ENCODE results near the gene LSM4.
"Not testable (repeated sequence)": the region's sequence is repeated elsewhere in the genome, so short reads cannot be mapped to it uniquely, and the experiment has no call there.

Gene LSM4

DNA sequence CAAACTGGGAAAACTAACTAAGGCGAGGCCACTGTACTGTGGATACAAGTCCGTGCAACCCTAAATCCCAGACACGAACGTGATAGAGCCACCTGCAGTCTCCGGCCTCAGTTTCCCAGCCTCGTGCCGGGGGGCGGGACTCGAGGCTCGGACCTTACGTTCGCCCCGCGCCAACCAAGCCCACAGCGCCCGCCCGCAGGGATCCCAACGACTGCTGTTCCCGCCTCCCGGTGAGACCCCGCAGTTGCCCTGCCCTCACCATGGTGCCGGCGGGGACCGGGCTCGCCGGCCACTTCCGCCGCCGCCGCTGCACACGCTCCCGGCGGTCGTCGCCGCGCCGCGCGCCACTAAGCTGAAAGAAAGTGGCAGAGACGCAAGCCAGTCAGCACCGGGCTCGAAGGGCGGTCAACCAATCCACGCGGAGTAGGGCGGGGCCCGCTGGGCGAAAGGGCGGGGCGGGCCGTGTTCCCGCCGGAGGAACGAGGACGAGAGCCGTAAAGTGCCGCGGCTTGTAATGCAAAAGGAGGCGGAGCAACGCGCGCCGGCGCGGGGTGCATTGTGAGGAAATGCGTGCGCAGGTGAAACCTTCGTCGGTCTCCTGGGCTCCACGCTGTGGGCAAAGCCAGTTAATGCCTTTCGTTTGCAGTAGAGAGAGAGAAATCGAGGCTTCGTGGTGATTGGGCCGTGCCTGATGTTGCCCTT is at the start of gene LSM4:
Gene LSM4, minus strand, starts transcription at position 318 of the 702 bp plus-strand sequence. Its CDS starts 56 bp downstream, at position 262.
- peak; percentile 95 to 96 for DNase-seq

DNA sequence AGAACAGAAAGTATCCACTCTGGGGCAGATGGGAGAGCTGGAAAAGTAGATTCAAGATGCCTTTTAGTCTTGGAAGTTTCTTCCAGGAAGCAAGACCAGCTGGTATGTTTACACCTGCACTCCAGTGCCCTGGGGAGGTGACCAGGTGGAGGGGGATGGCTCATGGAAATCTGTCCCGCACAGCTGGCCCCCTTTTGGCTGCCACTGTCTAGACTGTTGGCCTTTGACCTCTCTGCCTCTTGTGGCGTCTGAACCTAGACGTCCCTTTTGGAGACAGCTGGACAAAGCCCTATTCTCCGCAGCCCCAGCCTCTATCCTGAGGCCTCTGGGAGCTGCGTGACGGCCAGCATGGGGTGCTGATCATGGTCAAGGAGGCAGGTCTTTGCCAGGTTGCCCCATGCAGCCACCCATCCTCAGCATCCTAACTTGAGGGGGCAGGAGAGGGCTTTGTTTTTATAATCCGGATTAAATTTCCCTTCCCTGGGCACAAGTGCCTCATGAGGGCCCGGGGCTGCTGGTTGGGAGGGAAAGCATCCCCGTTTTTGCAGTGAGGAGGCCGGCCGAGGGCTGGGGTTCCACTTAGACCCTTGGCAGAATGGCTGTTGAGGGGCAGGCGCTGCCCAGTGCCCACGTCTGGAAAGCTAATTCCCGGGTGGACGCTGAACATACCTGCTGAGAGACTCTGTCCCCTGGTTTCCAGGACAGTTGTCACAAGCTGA is 45.8 kb upstream of the LSM4 start:
- DNase-seq: no peak

DNA sequence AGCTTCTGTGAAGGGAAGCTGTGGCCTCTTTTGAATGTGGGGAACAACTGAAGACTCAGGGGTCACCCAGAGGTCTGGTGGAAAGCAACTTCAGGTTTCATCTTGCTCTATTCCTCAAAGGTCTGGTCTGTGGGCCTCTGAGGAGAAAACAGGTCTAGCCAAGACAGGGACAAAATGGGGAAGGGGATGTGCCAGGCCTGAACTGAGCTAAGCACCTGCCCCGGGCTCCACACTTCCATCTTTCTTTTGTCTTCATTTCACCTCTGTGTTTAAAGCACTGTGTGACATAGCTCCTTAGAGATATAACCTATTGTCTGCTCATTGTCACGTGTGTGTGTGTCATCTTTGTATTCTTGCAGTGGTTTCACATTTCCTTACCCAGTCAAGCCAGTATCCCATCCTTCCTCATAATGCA is 43.2 kb upstream of the LSM4 start:
- DNase-seq: no peak

DNA sequence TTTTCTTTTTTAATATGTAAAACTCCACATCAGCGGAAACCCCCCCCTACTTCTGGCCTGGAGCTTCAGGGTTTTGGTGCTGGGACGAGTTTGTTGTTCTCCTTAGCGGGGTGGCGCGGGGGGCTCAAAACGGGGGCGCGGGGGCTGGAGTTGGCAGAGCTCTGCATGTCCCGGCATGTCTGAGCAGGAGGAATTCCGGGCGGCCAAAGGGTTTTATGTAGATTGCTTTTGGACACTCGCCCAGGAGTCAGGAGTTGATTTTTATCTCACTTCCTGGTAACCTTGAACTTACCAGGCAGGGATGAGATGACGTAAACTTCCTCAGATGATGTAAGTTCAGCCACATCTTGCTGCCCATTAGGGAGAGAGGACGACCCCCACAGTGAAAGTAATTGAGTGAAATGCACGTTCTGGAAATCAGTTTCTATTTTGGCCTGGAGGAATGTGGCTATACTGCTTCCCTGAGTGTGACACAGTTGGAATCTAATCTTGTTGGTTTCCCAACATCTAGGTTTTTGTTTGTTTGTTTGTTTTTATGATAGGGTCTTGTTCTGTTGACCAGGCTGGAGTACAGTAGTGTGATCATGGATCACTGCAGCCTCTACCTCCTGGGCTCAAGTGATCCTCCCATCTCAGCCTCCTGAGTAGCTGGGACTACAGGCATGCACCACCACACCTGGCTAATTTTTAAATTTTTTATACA is 42.1 kb upstream of the LSM4 start:
- no peak for DNase-seq

DNA sequence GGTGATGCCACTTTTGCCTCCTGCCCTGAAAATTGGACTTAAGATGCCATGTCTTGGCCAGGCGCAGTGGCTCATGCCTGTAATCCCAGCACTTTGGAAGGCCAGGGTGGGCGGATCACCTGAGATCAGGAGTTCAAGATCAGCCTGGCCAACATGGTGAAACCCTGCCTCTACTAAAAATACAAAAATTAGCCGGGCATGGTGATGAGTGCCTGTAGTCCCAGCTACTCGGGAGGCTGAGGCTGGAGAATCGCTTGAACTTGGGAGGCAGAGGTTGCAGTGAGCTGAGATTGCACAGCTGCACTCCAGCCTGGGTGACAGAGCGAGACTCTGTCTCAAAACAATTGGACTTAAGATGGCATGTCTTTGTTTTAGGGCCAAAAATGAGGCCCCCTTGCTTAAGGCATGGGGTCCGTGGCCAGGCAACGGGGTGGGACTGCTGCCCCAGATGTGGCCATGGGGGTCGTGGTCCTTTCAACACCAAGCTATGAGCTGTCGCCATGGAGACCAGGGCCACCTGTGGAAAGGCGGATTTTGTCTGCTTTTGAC is 41.5 kb upstream of the LSM4 start:
- DNase-seq: not testable (repeated sequence)

- DNase-seq: no peak
Measured at GRCh38 chr19:18363787-18364186, 40.9 kb upstream of the LSM4 start.

DNA sequence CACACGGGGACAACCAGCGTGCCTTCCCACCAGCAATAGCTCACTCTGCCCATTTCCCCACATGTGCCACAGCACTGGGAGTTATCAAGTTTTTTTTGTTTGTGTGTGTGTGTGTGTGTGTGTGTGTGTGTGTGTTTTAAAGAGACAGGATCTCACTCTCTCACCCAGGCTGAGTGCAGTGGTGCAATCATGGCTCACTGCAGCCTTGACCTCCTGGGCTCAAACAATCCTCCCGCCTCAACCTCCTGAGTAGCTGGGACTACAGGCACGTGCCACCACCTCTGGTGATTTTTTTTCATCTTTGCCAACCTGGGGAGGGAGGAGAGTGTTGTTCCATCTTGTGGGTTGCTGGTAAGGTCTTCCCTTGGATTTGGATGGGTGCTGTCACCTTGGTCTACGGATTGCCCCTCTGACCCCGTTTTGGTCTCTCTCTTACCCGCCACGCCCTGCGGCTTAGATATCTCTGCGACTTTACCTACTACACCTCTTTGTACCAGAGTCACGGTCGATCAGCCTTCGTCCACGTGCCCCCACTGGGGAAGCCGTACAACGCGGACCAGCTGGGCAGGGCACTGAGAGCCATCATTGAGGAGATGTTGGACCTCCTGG is 40.2 kb upstream of the LSM4 start:
- DNase-seq: no peak

DNA sequence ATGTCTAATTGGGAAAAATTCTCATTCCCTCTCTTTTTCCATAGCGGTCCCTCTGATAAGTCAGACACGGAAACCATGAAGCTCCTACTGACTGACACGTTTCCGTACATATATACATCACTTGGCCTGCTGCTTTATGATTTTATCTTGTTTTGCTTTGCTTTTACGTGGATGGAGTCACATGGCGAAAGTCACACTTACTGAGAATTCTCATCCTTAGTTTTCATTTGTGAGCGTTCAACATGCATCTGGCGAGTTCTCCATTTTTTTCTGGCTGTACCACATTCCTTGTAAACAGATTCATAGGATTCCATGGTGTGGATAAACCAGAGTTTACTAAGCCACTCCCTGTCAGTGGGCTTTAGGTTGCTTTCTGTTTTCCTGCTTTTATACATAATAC is 38.8 kb upstream of the LSM4 start:
- DNase-seq: no peak

DNA sequence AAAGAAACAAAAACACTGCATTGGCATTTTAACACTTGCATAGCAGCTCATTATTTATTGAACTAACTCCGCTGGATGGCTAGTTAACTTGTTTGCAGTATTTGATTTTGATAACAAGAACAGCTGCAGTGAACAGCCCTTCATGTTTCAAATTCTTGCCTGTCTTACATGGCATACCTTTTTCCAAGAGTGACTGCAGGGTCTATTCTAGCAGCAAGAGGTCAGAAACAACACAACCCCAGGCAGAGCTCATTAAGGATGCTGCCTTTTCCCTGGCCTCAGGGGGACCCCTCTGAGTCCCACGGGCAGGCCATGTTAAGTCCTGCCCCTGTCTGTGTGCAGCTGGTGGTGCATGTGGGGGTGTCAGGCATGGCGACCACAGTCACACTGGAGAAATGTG is 34.2 kb upstream of the LSM4 start:
- no peak for DNase-seq

DNA sequence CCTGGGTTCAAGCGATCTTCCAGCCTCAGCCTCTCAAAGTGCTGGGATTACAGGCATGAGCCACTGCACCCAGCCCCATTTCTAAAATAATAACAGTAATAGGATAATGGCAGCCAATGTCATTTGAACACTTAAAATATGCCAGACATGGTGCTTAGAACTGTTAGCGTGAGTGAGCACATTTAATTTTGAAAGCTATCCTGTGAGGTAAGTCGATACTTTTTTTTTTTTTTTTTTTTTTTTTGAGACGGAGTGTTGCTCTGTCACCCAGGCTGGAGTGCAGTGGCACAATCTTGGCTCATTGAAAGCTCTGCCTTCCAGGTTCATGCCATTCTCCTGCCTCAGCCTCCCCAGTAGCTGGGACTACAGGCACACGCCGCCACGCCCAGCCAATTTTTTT is 31.9 kb upstream of the LSM4 start:
- DNase-seq: not testable (repeated sequence)

DNA sequence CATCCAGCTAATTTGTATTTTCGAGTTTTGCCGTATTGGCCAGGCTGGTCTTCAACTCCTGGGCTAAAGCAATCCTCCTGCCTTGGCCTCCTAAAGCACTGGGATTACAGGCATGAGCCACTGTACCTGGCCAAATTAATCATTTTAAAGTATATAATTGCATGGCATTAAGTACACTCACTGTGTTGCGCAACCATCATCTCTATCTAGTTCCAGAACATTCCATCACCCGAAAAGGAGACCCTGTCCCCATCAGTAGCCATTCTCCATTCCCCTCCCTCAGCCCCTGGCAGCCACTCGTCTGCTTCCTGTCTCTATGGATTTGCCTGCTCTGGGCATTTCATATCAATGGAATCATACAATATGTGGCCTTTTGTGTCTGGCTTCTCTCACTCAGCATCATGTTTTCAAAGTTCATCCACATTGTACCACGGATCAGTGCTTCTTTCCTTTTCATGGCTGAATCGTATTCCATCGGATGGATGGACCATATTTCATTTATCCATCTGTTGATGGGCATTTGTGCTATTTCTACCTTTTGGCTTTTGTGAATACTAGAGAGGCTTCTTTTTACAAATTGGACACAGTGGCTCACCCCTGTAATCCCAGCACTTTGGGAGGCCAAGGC is 30.6 kb upstream of the LSM4 start:
- no peak for DNase-seq

- DNase-seq: no peak
Measured at GRCh38 chr19:18351544-18351943, 28.7 kb upstream of the LSM4 start.

DNA sequence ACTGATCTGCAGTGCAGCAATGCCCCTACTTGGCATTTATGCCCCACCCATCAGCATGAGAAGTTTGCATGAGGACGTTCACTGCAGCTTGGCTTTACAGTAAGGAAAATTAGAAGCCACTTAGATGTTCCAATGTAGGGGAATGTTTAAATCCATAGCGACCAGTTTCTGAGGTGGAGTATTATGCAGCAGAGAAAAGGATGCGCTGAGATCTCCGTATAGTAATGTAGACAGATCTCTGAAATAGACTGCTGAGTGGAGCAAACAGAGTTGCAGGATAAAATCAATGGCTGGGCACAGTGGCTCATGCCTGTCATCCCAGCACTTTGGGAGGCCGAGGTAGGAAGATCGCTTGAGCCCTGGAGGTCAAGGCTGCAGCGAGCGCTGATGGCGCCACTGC is 27.6 kb upstream of the LSM4 start:
- DNase-seq: no peak

DNA sequence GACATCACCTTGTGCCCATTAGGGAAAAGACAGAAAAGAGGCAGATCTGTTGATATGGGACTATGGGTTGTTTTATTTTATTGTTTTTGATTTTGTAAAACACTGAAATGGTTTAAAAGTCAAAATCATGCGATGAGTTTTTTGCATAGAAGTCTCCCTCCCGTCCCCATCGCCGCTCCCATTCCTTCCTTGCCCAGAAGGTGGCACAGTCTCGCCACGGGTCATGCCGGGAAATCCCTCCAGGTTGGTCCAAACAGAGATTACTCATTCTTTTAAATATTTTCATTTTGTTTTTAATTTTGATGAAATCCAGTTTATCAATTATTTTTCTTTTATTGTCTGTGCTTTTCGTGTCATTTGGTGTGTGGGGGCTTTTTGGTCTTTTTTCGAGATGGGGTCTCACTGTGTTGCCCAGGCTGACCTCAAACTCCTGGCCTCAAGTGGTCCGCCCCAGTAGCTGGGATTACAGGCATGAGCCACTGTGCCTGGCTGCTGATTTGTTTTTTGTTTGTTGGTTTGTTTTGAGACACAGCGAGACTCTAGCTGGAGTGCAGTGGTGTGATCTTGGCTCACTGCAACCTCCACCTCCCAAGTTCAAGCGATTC is 26.8 kb upstream of the LSM4 start:
- peak in 1 of 2 donors; percentile 3 for DNase-seq

DNA sequence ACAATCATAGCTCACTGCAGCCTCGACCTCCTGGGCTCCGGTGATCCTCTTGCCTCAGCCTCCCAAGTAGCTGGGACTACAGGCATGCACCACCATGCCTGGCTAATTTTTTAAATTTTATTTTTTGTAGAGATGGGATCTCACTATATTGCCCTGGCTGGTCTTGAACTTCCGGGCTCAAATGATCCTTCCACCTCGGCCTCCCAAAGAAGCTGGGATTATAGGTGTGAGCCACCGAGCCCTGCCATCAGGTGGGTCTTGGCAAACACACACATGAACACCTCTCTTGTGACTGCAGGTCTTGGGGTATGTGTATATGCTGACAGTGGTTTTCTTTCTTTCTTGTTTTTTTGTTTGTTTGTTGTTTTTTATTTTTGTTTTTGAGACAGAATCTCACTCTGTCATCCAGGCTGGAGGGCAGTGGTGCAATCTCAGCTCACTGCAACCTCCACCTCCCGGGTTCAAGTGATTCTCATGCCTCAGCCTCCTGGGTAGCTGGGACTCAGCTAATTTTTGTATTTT is 26.0 kb upstream of the LSM4 start:
- DNase-seq: not testable (repeated sequence)

DNA sequence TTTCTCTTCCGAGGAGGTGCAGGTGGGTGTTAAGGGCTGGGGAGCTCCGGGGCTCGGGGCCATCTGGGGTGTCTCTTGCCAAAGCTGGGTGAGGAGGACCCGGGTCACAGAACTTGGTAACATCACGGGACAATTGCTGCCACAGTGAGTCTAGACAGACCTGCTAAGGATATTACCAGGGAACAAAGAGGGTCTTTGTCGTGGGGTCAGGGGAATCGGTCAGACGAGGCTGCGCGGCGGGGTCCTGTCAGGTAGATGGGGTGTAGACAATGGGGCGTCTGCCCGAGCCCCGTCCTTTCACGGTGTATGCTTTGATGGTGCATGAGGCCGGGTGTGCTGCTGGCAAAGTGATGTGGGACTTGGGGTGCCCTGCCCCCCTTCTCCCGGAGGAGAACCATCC is 25.3 kb upstream of the LSM4 start:
- DNase-seq: no peak

DNA sequence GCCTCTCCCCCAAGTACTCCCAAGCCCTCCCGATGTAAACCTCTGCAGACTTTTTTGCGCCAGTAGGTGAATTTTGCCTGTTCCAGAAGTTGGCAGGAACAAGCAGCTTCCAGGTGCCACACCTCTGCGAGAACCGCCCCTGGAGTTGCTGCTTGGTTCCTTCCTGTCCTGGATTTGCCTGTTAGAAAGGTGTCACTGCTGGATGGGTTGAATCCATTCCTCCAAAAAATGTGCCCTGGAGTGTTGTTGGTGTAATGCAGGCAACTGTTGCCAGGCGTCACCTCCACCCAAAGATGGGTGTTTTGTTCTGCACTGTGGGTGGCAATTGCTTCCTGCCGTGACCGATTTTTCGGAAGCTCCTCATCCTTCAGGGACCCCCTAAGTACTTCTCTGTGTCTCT is 23.2 kb upstream of the LSM4 start:
- DNase-seq: no peak

DNA sequence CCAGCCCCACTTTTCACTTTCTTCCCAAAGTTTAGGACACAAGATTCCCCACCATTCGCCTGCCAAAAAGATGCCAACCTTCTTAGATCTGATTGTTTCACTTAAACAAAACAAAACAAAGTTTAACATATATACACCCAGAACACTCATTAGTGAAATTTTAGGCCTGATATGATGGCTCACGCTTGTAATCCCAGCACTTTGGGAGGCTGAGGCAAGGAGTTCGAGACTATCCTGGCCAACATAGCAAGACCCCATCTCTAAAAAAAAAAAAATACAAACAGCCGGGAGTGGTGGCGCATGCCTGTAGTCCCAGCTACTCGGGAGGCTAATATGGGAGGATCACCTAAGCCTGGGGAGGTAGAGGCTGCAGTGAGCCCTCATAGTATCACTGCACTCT is 22.4 kb upstream of the LSM4 start:
- no peak for DNase-seq

- no peak for DNase-seq
Measured at GRCh38 chr19:18344582-18344950, 21.7 kb upstream of the LSM4 start.

DNA sequence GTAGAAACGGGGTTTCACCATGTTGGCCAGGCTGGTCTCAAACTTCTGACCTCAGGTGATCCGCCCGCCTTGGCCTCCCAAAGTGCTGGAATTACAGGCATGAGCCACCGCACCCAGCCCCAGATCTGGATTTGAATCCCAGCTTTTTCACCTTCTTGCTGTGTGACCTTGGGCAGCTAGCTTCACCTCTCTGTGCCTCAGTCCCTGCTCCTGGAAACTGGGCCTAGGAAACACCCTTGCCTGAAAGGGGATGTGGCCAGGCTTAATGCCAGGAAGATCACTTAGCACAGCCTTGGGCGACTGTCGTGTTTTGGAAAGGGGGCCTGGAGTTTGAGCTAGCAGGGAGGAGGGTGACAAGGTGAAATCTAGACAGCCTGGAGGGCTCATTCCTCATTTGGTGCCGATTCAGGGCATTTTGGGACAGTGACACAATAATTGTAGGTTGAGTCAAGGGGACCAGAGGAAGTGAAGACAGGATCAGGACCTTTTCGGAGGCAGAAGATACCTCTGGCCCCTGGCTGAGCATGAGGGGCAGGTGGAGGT is 19.3 kb upstream of the LSM4 start:
- DNase-seq: no peak

- peak in 1 of 2 donors; percentile 24 for DNase-seq
Measured at GRCh38 chr19:18340990-18341868, 18.4 kb upstream of the LSM4 start.
